HepG2 (cell line): ENCODE data around the gene BRAP. TPM values are rescaled to one million over a fixed set of nuclear protein-coding genes. Genes with fewer than 3 reads are reported as not detected.
A peak's percentile ranks its signal among the peaks of the same experiment; 100 is the strongest.

Source experiments
- ATAC-seq: fragments of 200-7000 bp; cut with Tn5 transposase; 3 replicates; pipeline ENCODE4 v1.9.1; 2020; ENCODE audit warnings: mild to moderate bottlenecking, moderate library complexity
- BruUV-seq: library from RNA; stranded (reverse); fragments of 400-500 nt; replicated peaks from 2 replicates; lab custom pipeline; 2021; lab: Mats Ljungman, UMichigan
- CTCF ChIA-PET: fragments of 300-600 bp; formaldehyde crosslinking; extraction: SDS; loops from one replicate; lab custom pipeline; 2021; ENCODE audit warnings: low total read pairs, inconsistent platforms, low intra/inter-chr PET ratio; lab: Yijun Ruan, JAX
- POLR2A ChIA-PET: fragments of 350-600 bp; sonication (Branson Sonifier 250); formaldehyde crosslinking; loops from one replicate; lab custom pipeline; 2020; ENCODE audit warnings: antibody characterized with exemption, inconsistent platforms; lab: Yijun Ruan, JAX
- DNase-seq: peaks from one replicate; pipeline ENCODE4 v3.0.0-alpha.2; 2015; ENCODE audit warnings: low spot score
- FAIRE-seq: peaks from 3 replicates; lab custom pipeline; 2011; peaks lifted over from hg19 to GRCh38; lab: Jason Lieb, UNC
- H2AFZ ChIP-seq: one replicate; pipeline ENCODE4 v1.6.1; 2011; ENCODE audit warnings: low read length, inconsistent platforms
- H3K27ac ChIP-seq: fragments of 300-600 bp; 3 replicates; pipeline ENCODE4 v1.8.0; 2011; ENCODE audit warnings: mixed run types, mild to moderate bottlenecking, mixed read lengths, low read length, inconsistent platforms; ENCODE audit not compliant: insufficient read depth; ENCODE audit errors: extremely low read length
- H3K27me3 ChIP-seq, 2 experiments: fragments of 200-600 bp in 1 of 2; 2 replicates in 1 of 2; 3 replicates in 1 of 2; pipeline versions ENCODE4 v1.6.0 to v1.8.0; 2011; ENCODE audit warnings: low read length in 2 of 2, mild to moderate bottlenecking in 2 of 2, moderate library complexity in 2 of 2, inconsistent platforms in 1 of 2; ENCODE audit not compliant: insufficient read depth in 2 of 2, control insufficient read depth in 1 of 2
- H3K36me3 ChIP-seq, 2 experiments: fragments of 200-600 bp in 1 of 2; replicated peaks in 1 of 2; 2 replicates in 1 of 2; 3 replicates in 1 of 2; pipeline versions ENCODE4 v1.5.1 to v1.8.0; 2011; ENCODE audit warnings: low read length in 2 of 2, inconsistent platforms in 1 of 2; ENCODE audit not compliant: insufficient read depth in 2 of 2, control insufficient read depth in 1 of 2
- H3K4me1 ChIP-seq: 2 replicates; pipeline ENCODE4 v1.5.1; 2012; ENCODE audit warnings: low read length, inconsistent platforms; ENCODE audit not compliant: insufficient read depth
- H3K4me2 ChIP-seq: 2 replicates; pipeline ENCODE4 v1.6.0; 2011; ENCODE audit warnings: low read depth, low read length, inconsistent platforms
- H3K4me3 ChIP-seq, 3 experiments: fragments of 200-600 bp in 1 of 3; sonication (generic), shearing (Covaris generic) in 1 of 3; replicated peaks in 1 of 3; 2 replicates each; pipeline ENCODE4 v1.5.1; 2011 to 2016; ENCODE audit warnings: low read length in 3 of 3, inconsistent platforms in 2 of 3, low read depth in 2 of 3, mild to moderate bottlenecking in 2 of 3, control low read depth in 1 of 3, mixed read lengths in 1 of 3; ENCODE audit not compliant: insufficient read depth in 1 of 3
- H3K79me2 ChIP-seq: one replicate; pipeline ENCODE4 v1.6.1; 2011; ENCODE audit warnings: low read length, inconsistent platforms; ENCODE audit not compliant: insufficient read depth
- H3K9ac ChIP-seq: 2 replicates; pipeline ENCODE4 v1.6.0; 2011; ENCODE audit warnings: mild to moderate bottlenecking, low read depth, low read length, inconsistent platforms; ENCODE audit not compliant: insufficient read depth
- H3K9me3 ChIP-seq: 2 replicates; pipeline ENCODE4 v1.5.1; 2012; ENCODE audit warnings: mild to moderate bottlenecking, low read length
- H4K20me1 ChIP-seq: 2 replicates; pipeline ENCODE4 v1.6.0; 2011; ENCODE audit warnings: inconsistent platforms, mild to moderate bottlenecking, low read length, moderate library complexity; ENCODE audit not compliant: insufficient read depth
- CCDC6 ChIP-seq: sonication (generic); formaldehyde crosslinking; IDR thresholded peaks from 2 replicates; pipeline ENCODE4 v1.8.1; 2022; ENCODE audit warnings: mild to moderate bottlenecking, missing genetic modification reagents, moderate library complexity
- FOXO4 ChIP-seq: sonication (generic); formaldehyde crosslinking; conservative IDR thresholded peaks from 2 replicates; pipeline ENCODE4 v1.8.1; 2023; ENCODE audit warnings: missing genetic modification reagents
- MNT ChIP-seq: fragments of 450-650 bp; IDR thresholded peaks from 2 replicates; pipeline ENCODE4 v1.6.1; 2016
- STAT6 ChIP-seq: sonication (generic); formaldehyde crosslinking; IDR thresholded peaks from 2 replicates; pipeline ENCODE4 v1.4.0; 2020; ENCODE audit warnings: missing genetic modification reagents, mild to moderate bottlenecking, borderline replicate concordance
- ZMYM3 ChIP-seq: sonication (generic); formaldehyde crosslinking; IDR thresholded peaks from 2 replicates; pipeline ENCODE4 v1.5.1; 2020; ENCODE audit warnings: mild to moderate bottlenecking, missing genetic modification reagents
- ZNF121 ChIP-seq: sonication (generic); formaldehyde crosslinking; IDR thresholded peaks from 2 replicates; pipeline ENCODE4 v1.5.0; 2020; ENCODE audit warnings: mild to moderate bottlenecking, missing genetic modification reagents
- WGBS: methylation state at CpG from one replicate; pipeline ENCODE4 v1.1.6; 2017; ENCODE audit warnings: low lambda C conversion rate; 5-methylcytosine and 5-hydroxymethylcytosine counted together
- in situ Hi-C: cut with HindIII; loops from 2 replicates; pipeline ENCODE4 v1.10.0; 2017; ENCODE audit warnings: low pct_unique_long_range_greater_than_20kb; ENCODE audit not compliant: extremely low pct_ligation_motif_present
- intact Hi-C: fragments of 100-400 bp; cut with micrococcal nuclease; formaldehyde crosslinking; loops from one replicate; pipeline ENCODE4 v1.10.0; 2022; ENCODE audit not compliant: unreplicated experiment
- polyA plus RNA-seq, 8 experiments: library from polyadenylated mRNA; depleted of rRNA in 3 of 8; stranded (reverse) in 7 of 8; unstranded in 1 of 8; fragments of >200 nt; fragmentation: Illumina TruSeq in 4 of 8; extraction: Trizol in 4 of 8; gene quantifications; 2 replicates each; pipeline versions ENCODE4 v1.2.1 to v1.2.3, GENCODE V29; 2011 to 2016; ENCODE audit warnings: low read depth in 4 of 8, missing spikeins in 1 of 8, mixed read lengths in 1 of 8; ENCODE audit not compliant: insufficient read depth in 1 of 8
- total RNA-seq, 5 experiments: library from RNA; depleted of rRNA; stranded (reverse); fragments of >200 nt; fragmentation: Illumina TruSeq; extraction: Trizol; gene quantifications; 2 replicates each; pipeline ENCODE4 v1.2.3, GENCODE V29; 2016; ENCODE audit warnings: low read depth in 1 of 5
- TF ChIP-seq, protein P1 (sequence below): sonication (generic); formaldehyde crosslinking; IDR thresholded peaks from 2 replicates; pipeline ENCODE4 v1.5.0; 2020; ENCODE audit warnings: mild to moderate bottlenecking, missing genetic modification reagents

BRAP gene
- total and polyA plus RNA-seq, 2 of the 13 experiments (the other 11 are each of a cell fraction or from before 2014, with no cell fraction given) = 8.1 to 15.4 TPM

DNA sequence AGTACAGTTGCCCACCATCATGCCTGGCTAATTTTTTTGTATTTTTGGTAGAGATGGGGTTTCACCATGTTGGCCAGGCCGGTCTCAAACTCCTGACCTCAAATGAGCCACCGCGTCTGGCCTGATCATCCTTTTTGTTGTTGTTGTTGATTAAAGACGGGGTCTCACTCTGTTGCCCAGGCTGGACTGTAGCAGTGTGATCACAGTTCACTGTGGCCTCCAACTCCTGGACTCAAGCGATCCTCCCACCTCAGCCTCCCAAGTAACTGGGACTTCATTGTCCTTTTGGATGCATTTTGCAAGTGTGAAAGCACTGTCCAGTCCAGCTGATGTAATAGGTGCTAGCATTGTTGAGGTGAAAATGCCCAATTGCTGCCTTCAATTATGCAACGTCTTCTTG lies 59.5 kb downstream of the BRAP start:
- DNase-seq (no peak), ATAC-seq (no peak), FAIRE-seq (no peak)
- Histone ChIP-seq H3K4me1 (peaks cover 36% of the 10 kb centered on the region), H3K9ac (no peak overlapping the region), H3K36me3 (no peaks in the 10 kb centered on the region), H3K4me2 (no peak overlapping the region), H3K4me3 (no peak overlapping the region), H3K9me3 (no peaks in the 10 kb centered on the region), H4K20me1 (no peaks in the 10 kb centered on the region), H3K79me2 (no peaks in the 10 kb centered on the region), H2AFZ (no peak overlapping the region), H3K27ac (no peak overlapping the region), H3K27me3 (no peaks in the 10 kb centered on the region)
- WGBS = 91% methylated on average over 5 of the region's 6 CpGs
- in situ Hi-C loops (no loop called here), intact Hi-C loops (no loop called here)
- CTCF ChIA-PET = no interaction called here
- TF ChIP-seq ZNF121 (CRISPR knock-in tag) (peak; percentile 60), CCDC6 (CRISPR knock-in tag) (no peak), ZMYM3 (CRISPR knock-in tag) (0 out of 2 replicates have a peak, but pooled peaks have one; percentile 39)
- TF ChIP-seq, protein P1, sequence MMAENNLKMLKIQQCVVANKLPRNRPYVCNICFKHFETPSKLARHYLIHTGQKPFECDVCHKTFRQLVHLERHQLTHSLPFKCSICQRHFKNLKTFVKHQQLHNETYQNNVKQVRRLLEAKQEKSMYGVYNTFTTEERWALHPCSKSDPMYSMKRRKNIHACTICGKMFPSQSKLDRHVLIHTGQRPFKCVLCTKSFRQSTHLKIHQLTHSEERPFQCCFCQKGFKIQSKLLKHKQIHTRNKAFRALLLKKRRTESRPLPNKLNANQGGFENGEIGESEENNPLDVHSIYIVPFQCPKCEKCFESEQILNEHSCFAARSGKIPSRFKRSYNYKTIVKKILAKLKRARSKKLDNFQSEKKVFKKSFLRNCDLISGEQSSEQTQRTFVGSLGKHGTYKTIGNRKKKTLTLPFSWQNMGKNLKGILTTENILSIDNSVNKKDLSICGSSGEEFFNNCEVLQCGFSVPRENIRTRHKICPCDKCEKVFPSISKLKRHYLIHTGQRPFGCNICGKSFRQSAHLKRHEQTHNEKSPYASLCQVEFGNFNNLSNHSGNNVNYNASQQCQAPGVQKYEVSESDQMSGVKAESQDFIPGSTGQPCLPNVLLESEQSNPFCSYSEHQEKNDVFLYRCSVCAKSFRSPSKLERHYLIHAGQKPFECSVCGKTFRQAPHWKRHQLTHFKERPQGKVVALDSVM (CRISPR knock-in tag) = peak; percentile 86
- no TSS peak for BruUV-seq
- POLR2A ChIA-PET = no interaction called here

DNA sequence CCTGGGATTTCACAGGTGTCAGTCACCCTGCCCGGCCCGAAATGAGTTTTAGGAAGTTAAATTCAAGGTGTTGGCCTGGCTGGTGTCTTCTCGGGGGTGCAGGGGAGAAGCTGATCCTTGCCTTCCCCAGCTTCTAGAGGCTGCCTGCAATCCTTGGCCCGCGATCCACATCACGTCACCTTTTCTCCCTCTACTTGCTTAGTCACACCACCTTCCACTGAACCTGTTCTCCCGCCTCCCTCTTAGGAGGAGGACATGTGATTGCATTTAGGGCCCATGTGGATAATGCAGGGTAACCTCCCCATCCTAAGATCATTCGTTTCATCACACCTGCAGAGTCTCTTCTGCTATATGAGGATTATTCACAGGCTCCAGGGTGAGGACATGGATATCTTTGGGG lies 61.2 kb downstream of the BRAP start:
- WGBS = 75% methylated on average over 8 of the region's 8 CpGs
- no peak for TF ChIP-seq STAT6 (CRISPR knock-in tag)
- TF ChIP-seq FOXO4 (CRISPR knock-in tag) = 0 out of 2 replicates have a peak, but pooled peaks have one; percentile 12
- peak; percentile 85 for TF ChIP-seq MNT
- FAIRE-seq = no peak
- peaks cover 36% of the 10 kb centered on the region for H3K4me1 ChIP-seq
- no TSS peak for BruUV-seq
- no peaks in the 10 kb centered on the region for H3K79me2 ChIP-seq
- H3K9ac ChIP-seq = no peak overlapping the region
- peak overlapping the region; percentile 13 for H3K27ac ChIP-seq
- no peak overlapping the region for H2AFZ ChIP-seq
- in situ Hi-C loops = no loop called here
- H3K27me3 ChIP-seq = no peaks in the 10 kb centered on the region
- intact Hi-C loops = no loop called here
- ChIA-PET CTCF (no interaction called here), POLR2A (interaction anchor here (1.1 kb wide), 1 partner anchor 61 kb away, joined by 3 read pairs; the partner anchor contains the start of genes ACAD10 and BRAP)
- DNase-seq = no peak
- no peak; the same call in 2 of the 3 replicates for ATAC-seq
- no peaks in the 10 kb centered on the region for H3K9me3 ChIP-seq
- no peaks in the 10 kb centered on the region for H4K20me1 ChIP-seq
- H3K4me3 ChIP-seq = no peak overlapping the region
- H3K36me3 ChIP-seq = no peaks in the 10 kb centered on the region
- H3K4me2 ChIP-seq = no peak overlapping the region
